Measurements from ENCODE around the gene TMEM272. TPM values are rescaled to one million over a fixed set of nuclear protein-coding genes. Genes with fewer than 3 reads are reported as not detected.

Gene TMEM272
- total RNA-seq, 4 donors from 2014 or later, result 0.40 to 0.57 TPM; not detected in 2

GRCh38 chr13:51873117-51873798 lies 28.3 kb upstream of the TMEM272 start:
- Histone ChIP-seq H3K9me3 (no peaks in the 10 kb centered on the region), H3K27ac (no peak overlapping the region), H3K4me1 (no peaks in the 10 kb centered on the region), H3K36me3 (no peaks in the 10 kb centered on the region), H3K27me3 (no peaks in the 10 kb centered on the region), H3K4me3 (no peak overlapping the region)
- TF ChIP-seq CTCF (IDR thresholded peaks at IDR 0.05) (no peak), POLR2A (IDR thresholded peaks at IDR 0.05) (no peak)
- no peak for DNase-seq

- Histone ChIP-seq H3K4me3 (no peak overlapping the region), H3K27ac (no peak overlapping the region), H3K36me3 (no peaks in the 10 kb centered on the region), H3K27me3 (no peaks in the 10 kb centered on the region), H3K4me1 (no peaks in the 10 kb centered on the region), H3K9me3 (no peaks in the 10 kb centered on the region)
- DNase-seq, result no peak
- TF ChIP-seq CTCF (IDR thresholded peaks at IDR 0.05) (no peak), POLR2A (IDR thresholded peaks at IDR 0.05) (no peak)
Observed at GRCh38 chr13:51870616-51871015, 25.6 kb upstream of the TMEM272 start.

- no peak overlapping the region for H3K27ac ChIP-seq
- no peaks in the 10 kb centered on the region for H3K9me3 ChIP-seq
- no peaks in the 10 kb centered on the region for H3K27me3 ChIP-seq
- H3K4me1 ChIP-seq, result no peaks in the 10 kb centered on the region
- no peak for DNase-seq
- TF ChIP-seq CTCF (IDR thresholded peaks at IDR 0.05) (no peak), POLR2A (IDR thresholded peaks at IDR 0.05) (no peak)
- H3K36me3 ChIP-seq, result no peaks in the 10 kb centered on the region
- no peak overlapping the region for H3K4me3 ChIP-seq
Observed at GRCh38 chr13:51869916-51870315, 24.9 kb upstream of the TMEM272 start.

- no peaks in the 10 kb centered on the region for H3K9me3 ChIP-seq
- no peak overlapping the region for H3K27ac ChIP-seq
- no peaks in the 10 kb centered on the region for H3K36me3 ChIP-seq
- H3K27me3 ChIP-seq, result no peaks in the 10 kb centered on the region
- H3K4me3 ChIP-seq, result no peak overlapping the region
- no peak for DNase-seq
- TF ChIP-seq CTCF (IDR thresholded peaks at IDR 0.05) (no peak), POLR2A (IDR thresholded peaks at IDR 0.05) (no peak)
- H3K4me1 ChIP-seq, result no peaks in the 10 kb centered on the region
Observed at GRCh38 chr13:51867062-51867461, 22.1 kb upstream of the TMEM272 start.

GRCh38 chr13:51865838-51866237 lies 20.9 kb upstream of the TMEM272 start:
- no peaks in the 10 kb centered on the region for H3K27me3 ChIP-seq
- H3K9me3 ChIP-seq, result no peaks in the 10 kb centered on the region
- H3K27ac ChIP-seq, result no peak overlapping the region
- H3K4me3 ChIP-seq, result no peak overlapping the region
- H3K36me3 ChIP-seq, result no peaks in the 10 kb centered on the region
- TF ChIP-seq POLR2A (IDR thresholded peaks at IDR 0.05) (no peak), CTCF (IDR thresholded peaks at IDR 0.05) (no peak)
- no peak for DNase-seq
- H3K4me1 ChIP-seq, result no peaks in the 10 kb centered on the region

GRCh38 chr13:51862957-51863356 lies 18.0 kb upstream of the TMEM272 start:
- TF ChIP-seq CTCF (IDR thresholded peaks at IDR 0.05), result no peak
- TF ChIP-seq POLR2A (IDR thresholded peaks at IDR 0.05), result no peak
- Histone ChIP-seq H3K36me3 (no peaks in the 10 kb centered on the region), H3K27me3 (no peaks in the 10 kb centered on the region), H3K27ac (no peak overlapping the region), H3K4me3 (no peak overlapping the region), H3K4me1 (no peaks in the 10 kb centered on the region), H3K9me3 (no peaks in the 10 kb centered on the region)
- no peak for DNase-seq

Data from Peyer's patch (tissue), 4 donors.